Measurements from ENCODE around the gene TFG.

The TFG gene

GRCh38 chr3:100717063-100717462 lies 7.8 kb downstream of the TFG start:
- peaks cover 80% of the 10 kb centered on the region for H3K36me3 Mint-ChIP-seq (ENCODE audit: insufficient read depth)
- DNase-seq (no peak), ATAC-seq (replicated peaks) (no peak)
- no peaks in the 10 kb centered on the region for H3K9me3 Mint-ChIP-seq
- H3K27ac Mint-ChIP-seq: peak overlapping the region in 1 of 2 donors; percentile 18
- H3K4me1 Mint-ChIP-seq (ENCODE audit: low read depth in 2 of 2): peaks cover 35 to 63% of the 10 kb centered on the region in 2 donors
- peak overlapping the region; percentile 0 to 1 for H3K4me3 Mint-ChIP-seq
- H3K27me3 Mint-ChIP-seq: no peaks in the 10 kb centered on the region

GRCh38 chr3:100717637-100718487 lies 8.6 kb downstream of the TFG start:
- H3K4me3 Mint-ChIP-seq: no peak overlapping the region
- peaks cover 32 to 57% of the 10 kb centered on the region in 2 donors for H3K4me1 Mint-ChIP-seq (ENCODE audit: low read depth in 2 of 2)
- ATAC-seq (replicated peaks) (no peak), DNase-seq (no peak)
- peak overlapping the region; percentile 63 to 69 for H3K27ac Mint-ChIP-seq
- no peaks in the 10 kb centered on the region for H3K27me3 Mint-ChIP-seq
- H3K36me3 Mint-ChIP-seq (ENCODE audit: insufficient read depth): peaks cover 86% of the 10 kb centered on the region
- H3K9me3 Mint-ChIP-seq: no peaks in the 10 kb centered on the region

GRCh38 chr3:100719136-100719535 lies 9.8 kb downstream of the TFG start:
- no peaks in the 10 kb centered on the region for H3K9me3 Mint-ChIP-seq
- H3K27ac Mint-ChIP-seq: peak overlapping the region in 1 of 2 donors; percentile 63
- no peak for DNase-seq
- no peaks in the 10 kb centered on the region for H3K27me3 Mint-ChIP-seq
- H3K36me3 Mint-ChIP-seq (ENCODE audit: insufficient read depth): peaks cover 77% of the 10 kb centered on the region
- H3K4me1 Mint-ChIP-seq (ENCODE audit: low read depth in 2 of 2): peaks cover 27 to 49% of the 10 kb centered on the region in 2 donors
- ATAC-seq (replicated peaks): no peak
- H3K4me3 Mint-ChIP-seq: no peak overlapping the region

DNA sequence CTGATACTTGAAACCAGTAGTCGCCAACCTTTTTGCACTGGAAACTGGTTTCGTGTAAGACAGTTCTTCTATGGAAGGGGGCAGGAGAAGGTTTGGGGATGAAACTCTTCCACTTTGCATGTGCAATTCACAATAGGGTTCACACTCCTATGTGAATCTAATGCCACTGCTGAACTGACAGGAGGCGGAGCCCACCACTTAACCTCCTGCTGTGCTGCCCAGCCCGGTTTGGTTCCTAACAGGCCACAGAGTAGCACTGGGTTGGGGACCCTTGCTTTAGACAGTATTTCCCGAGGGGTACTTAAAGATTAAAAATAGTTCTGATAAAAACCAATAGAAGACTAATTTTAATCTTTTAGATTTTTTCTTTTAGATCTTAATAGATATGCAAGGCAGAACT lies 11.1 kb downstream of the TFG start:
- Mint-ChIP-seq H3K4me1 (ENCODE audit: low read depth in 2 of 2) (peaks cover 20 to 47% of the 10 kb centered on the region in 2 donors), H3K36me3 (ENCODE audit: insufficient read depth) (peaks cover 75% of the 10 kb centered on the region), H3K27ac (no peak overlapping the region), H3K9me3 (no peaks in the 10 kb centered on the region), H3K27me3 (no peaks in the 10 kb centered on the region), H3K4me3 (no peak overlapping the region)
- DNase-seq (no peak), ATAC-seq (replicated peaks) (no peak)

DNA sequence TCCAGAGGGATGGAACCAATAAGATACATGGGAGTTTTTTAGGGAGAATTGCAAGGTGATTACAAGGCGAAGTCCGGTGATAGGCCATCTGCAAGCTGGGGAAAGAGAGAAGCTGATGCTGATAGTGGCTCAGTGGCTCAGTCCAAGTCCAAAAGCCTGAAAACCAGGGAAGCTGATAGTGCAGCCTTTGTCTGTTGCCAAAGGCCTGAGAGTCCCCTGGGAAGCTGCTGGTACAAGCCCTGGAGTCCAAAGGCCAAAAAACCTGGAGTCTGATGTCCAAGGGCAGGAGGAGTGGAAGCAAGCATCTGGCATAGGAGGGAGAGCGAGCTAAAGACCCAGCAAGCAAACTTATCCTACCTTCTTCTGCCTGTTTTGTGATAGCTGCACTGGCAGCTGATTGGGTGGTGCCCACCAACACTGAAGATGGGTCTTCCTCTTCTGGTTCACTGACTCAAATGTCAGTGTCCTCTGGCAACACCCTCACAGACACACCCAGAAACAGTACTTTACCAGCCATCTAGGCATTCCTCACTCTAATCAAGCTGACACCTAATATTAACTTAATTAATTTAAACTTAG lies 16.7 kb downstream of the TFG start:
- Mint-ChIP-seq H3K36me3 (ENCODE audit: insufficient read depth) (peaks cover 62% of the 10 kb centered on the region), H3K27me3 (no peaks in the 10 kb centered on the region), H3K4me1 (ENCODE audit: low read depth in 2 of 2) (peaks cover 16 to 37% of the 10 kb centered on the region in 2 donors), H3K9me3 (no peaks in the 10 kb centered on the region), H3K4me3 (no peak overlapping the region), H3K27ac (peak overlapping the region; percentile 19 to 55)
- DNase-seq: no peak
- no peak for ATAC-seq (replicated peaks)

- peak overlapping the region; percentile 55 to 69 for H3K27ac Mint-ChIP-seq
- ATAC-seq (replicated peaks): no peak
- DNase-seq: no peak
- H3K4me3 Mint-ChIP-seq: no peak overlapping the region
- peaks cover 16 to 37% of the 10 kb centered on the region in 2 donors for H3K4me1 Mint-ChIP-seq (ENCODE audit: low read depth in 2 of 2)
- H3K27me3 Mint-ChIP-seq: no peaks in the 10 kb centered on the region
- H3K9me3 Mint-ChIP-seq: no peaks in the 10 kb centered on the region
- peaks cover 63% of the 10 kb centered on the region for H3K36me3 Mint-ChIP-seq (ENCODE audit: insufficient read depth)
These were observed 17.4 kb downstream of the TFG start for GRCh38 chr3:100726706-100727105.

- Mint-ChIP-seq H3K36me3 (ENCODE audit: insufficient read depth) (peaks cover 64% of the 10 kb centered on the region), H3K4me3 (no peak overlapping the region), H3K27ac (no peak overlapping the region), H3K4me1 (ENCODE audit: low read depth in 2 of 2) (peaks cover 22 to 31% of the 10 kb centered on the region in 2 donors), H3K27me3 (no peaks in the 10 kb centered on the region), H3K9me3 (no peaks in the 10 kb centered on the region)
- ATAC-seq (replicated peaks): no peak
- no peak for DNase-seq
These were observed 21.2 kb downstream of the TFG start for GRCh38 chr3:100730524-100730923.

DNA sequence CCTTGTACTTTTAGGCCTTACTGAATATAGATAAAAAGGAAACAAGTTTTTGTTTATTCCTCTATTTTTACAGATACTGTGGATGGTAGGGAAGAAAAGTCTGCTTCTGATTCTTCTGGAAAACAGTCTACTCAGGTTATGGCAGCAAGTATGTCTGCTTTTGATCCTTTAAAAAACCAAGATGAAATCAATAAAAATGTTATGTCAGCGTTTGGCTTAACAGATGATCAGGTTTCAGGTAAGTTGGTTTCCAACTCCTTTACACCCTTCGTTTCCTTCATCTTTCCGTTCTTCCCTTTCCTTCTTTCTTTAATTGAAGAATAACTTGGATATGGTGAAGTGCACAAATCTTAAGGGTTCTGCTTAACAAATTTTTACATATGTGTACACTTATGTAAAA lies 23.1 kb downstream of the TFG start:
- H3K4me3 Mint-ChIP-seq: no peak overlapping the region
- H3K36me3 Mint-ChIP-seq (ENCODE audit: insufficient read depth): peaks cover 71% of the 10 kb centered on the region
- H3K27ac Mint-ChIP-seq: no peak overlapping the region
- no peaks in the 10 kb centered on the region for H3K27me3 Mint-ChIP-seq
- no peaks in the 10 kb centered on the region for H3K9me3 Mint-ChIP-seq
- ATAC-seq (replicated peaks) (no peak), DNase-seq (no peak)
- H3K4me1 Mint-ChIP-seq (ENCODE audit: low read depth in 2 of 2): peaks cover 8 to 18% of the 10 kb centered on the region in 2 donors

DNA sequence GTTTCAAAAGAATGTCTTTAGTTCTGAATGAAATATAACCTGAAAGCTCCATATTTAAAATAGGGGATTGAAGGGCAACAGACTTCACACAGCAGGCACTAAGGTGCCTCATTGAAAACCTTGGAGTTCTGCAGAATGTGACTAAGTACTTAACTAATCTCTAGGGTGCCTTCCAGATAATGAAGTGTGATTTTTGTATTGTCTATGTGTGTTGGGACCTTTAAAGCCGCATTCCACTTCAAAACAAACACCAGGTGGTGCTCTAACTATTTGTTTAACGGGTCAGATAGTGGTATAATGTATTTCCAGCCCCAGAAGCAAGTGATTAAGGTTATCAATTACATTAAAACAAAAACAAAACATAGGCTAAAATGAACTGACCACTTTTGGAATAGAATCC lies 28.0 kb downstream of the TFG start:
- peaks cover 7 to 8% of the 10 kb centered on the region in 2 donors for H3K4me1 Mint-ChIP-seq (ENCODE audit: low read depth in 2 of 2)
- peak overlapping the region in 1 of 2 donors; percentile 42 for H3K27ac Mint-ChIP-seq
- no peak for ATAC-seq (replicated peaks)
- H3K27me3 Mint-ChIP-seq: no peaks in the 10 kb centered on the region
- H3K9me3 Mint-ChIP-seq: no peaks in the 10 kb centered on the region
- no peak overlapping the region for H3K4me3 Mint-ChIP-seq
- no peak for DNase-seq
- H3K36me3 Mint-ChIP-seq (ENCODE audit: insufficient read depth): peaks cover 65% of the 10 kb centered on the region

- DNase-seq (no peak), ATAC-seq (replicated peaks) (no peak)
- Mint-ChIP-seq H3K4me3 (no peak overlapping the region), H3K27me3 (no peaks in the 10 kb centered on the region), H3K27ac (no peak overlapping the region), H3K9me3 (no peaks in the 10 kb centered on the region), H3K36me3 (ENCODE audit: insufficient read depth) (peaks cover 60% of the 10 kb centered on the region), H3K4me1 (ENCODE audit: low read depth in 2 of 2) (peaks cover 0 to 7% of the 10 kb centered on the region in 2 donors)
These were observed 30.9 kb downstream of the TFG start for GRCh38 chr3:100740207-100740606.

GRCh38 chr3:100743535-100743934 lies 34.2 kb downstream of the TFG start:
- no peak for ATAC-seq (replicated peaks)
- H3K27me3 Mint-ChIP-seq: no peaks in the 10 kb centered on the region
- no peak for DNase-seq
- peaks cover 62% of the 10 kb centered on the region for H3K36me3 Mint-ChIP-seq (ENCODE audit: insufficient read depth)
- H3K4me1 Mint-ChIP-seq (ENCODE audit: low read depth in 2 of 2): peaks cover 0 to 4% of the 10 kb centered on the region in 2 donors
- no peak overlapping the region for H3K4me3 Mint-ChIP-seq
- H3K27ac Mint-ChIP-seq: peak overlapping the region; percentile 49 to 67
- H3K9me3 Mint-ChIP-seq: no peaks in the 10 kb centered on the region

- Mint-ChIP-seq H3K27ac (peak overlapping the region in 1 of 2 donors; percentile 67), H3K9me3 (no peaks in the 10 kb centered on the region), H3K4me1 (ENCODE audit: low read depth in 2 of 2) (peaks cover 0 to 4% of the 10 kb centered on the region in 2 donors), H3K4me3 (no peak overlapping the region), H3K36me3 (ENCODE audit: insufficient read depth) (peaks cover 59% of the 10 kb centered on the region), H3K27me3 (no peaks in the 10 kb centered on the region)
- ATAC-seq (replicated peaks) (no peak), DNase-seq (no peak)
These were observed 35.4 kb downstream of the TFG start for GRCh38 chr3:100744671-100745070.

DNA sequence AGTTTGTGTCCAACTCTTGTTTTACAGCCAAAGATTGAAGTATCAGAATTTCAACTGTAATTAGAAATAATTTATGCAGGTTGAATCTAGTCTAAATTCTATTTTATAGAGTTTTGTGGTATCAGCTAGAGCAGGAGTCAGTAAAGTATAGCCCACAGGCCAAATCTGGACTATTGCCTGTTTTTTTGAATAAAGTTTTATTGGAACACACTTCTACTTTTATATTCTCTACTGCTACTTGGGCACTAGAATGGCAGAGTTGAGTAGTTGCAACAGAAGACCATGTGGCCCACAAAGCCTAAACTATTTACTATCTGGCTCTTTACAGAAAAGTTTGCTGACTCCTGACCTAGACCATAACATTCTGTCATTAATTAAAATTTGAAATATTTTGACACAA lies 36.3 kb downstream of the TFG start:
- ATAC-seq (replicated peaks) (no peak), DNase-seq (no peak)
- Mint-ChIP-seq H3K36me3 (ENCODE audit: insufficient read depth) (peaks cover 58% of the 10 kb centered on the region), H3K4me1 (ENCODE audit: low read depth in 2 of 2) (peaks cover 0 to 4% of the 10 kb centered on the region in 2 donors), H3K4me3 (no peak overlapping the region), H3K27me3 (no peaks in the 10 kb centered on the region), H3K9me3 (no peaks in the 10 kb centered on the region), H3K27ac (no peak overlapping the region)

- Mint-ChIP-seq H3K27ac (no peak overlapping the region), H3K9me3 (no peaks in the 10 kb centered on the region), H3K36me3 (ENCODE audit: insufficient read depth) (peaks cover 59% of the 10 kb centered on the region), H3K4me3 (no peak overlapping the region), H3K4me1 (ENCODE audit: low read depth in 2 of 2) (peaks cover 0 to 4% of the 10 kb centered on the region in 2 donors), H3K27me3 (no peaks in the 10 kb centered on the region)
- ATAC-seq (replicated peaks) (no peak), DNase-seq (no peak)
These were observed 36.8 kb downstream of the TFG start for GRCh38 chr3:100746092-100746491.

All from effector memory CD8-positive, alpha-beta T cell (primary cell).